HG02973 (cell line): ENCODE results near the gene RFC3.

Experiments used
- ATAC-seq: cut with Tn5 transposase; IDR thresholded peaks from one replicate; pipeline ENCODE4 v1.9.1; 2021; ENCODE audit warnings: moderate library complexity; ENCODE audit not compliant: unreplicated experiment

Gene RFC3

DNA sequence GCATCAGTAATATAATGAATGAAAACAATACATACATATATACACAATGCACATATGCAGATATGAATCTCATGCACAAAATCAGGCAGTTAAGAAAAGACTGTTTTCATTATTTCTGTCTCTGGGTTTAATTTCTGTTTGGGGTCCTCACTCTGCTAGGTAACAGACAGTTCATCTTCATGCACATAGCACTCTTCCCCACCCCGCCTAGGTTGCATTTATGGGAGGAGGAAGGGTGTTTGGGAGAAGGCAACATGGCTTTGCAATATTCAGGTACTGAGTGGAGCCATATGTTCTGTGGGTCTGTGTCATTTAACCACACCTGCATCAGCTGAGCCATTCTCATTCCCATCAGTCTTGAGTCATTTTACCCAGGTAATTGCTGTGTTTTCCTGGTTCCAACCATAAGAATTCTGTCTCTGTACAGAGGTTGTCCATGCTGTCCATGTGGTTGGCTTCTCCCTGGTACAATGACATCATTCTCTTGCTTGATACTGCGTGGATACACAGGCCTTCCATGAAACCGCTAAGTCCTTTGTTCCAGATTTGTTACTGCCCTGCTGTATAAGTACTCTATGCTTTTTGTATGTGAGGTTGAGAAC, 45.3 kb downstream of the RFC3 start:
- no peak for ATAC-seq

DNA sequence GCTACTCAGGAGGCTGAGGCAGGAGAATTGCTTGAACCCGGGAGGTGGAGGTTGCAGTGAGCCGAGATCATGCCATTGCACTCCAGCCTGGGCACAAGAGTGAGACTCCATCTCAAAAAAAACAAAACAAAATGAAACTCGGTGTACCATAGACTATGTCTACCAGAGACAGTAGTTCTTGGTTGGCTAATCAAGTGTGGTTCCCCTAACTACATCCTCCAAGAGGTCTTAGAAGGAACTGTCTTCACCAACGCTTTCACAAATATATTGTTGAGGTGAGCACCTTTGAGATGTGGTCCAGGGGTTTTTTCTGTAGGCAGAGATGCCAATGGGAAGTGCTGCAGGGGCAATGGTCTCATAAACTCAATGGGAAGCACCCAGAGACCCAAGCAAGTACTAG, 48.0 kb downstream of the RFC3 start:
- ATAC-seq = no peak

DNA sequence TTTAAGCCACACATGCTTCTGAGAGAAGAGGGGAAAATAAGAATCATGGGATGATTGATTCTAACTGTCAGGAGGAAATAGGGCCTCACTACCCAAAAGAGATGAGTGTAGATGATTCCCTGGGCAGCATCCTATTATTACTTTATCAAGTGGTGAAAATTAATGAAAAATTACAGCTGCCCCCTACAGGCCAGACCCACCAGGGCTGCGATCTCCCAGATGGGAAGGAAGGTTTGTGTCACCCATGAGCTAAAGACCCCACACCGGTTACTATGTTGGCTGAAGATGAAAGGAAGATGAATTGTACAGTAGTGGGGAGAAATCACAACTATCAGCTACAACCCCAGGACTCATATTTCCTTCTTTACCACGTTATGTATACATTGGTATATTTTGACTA, 49.5 kb downstream of the RFC3 start:
- no peak for ATAC-seq

DNA sequence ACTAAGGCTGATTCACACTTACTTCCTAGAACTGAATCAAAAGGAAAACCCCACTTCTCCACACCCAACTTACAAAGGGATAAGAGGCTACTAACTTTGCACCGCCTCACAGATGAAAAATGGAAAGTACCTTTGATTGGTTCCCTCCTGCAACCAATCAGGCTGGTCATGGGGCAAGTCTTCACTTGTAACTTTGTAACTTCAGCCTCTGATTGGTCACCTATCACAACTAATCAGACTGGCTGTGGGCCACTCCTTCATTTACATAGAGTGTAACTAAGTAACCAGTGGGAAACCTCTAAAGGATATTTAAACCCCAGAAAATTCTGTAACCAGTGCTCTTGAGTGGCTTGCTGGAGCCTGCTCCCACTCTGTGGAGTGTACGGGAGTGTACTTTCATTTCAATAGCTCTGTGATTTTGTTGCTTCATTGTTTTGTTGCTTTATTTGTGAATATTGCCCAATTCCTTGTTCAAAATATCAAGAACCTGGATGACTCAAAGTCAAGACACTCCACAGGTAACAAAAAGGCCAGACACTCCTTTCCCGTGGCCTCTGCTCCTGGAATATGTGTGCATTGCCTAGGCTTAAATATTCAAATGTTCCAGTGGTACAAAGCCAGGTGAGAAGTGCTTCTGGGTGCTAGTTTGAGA, 50.5 kb downstream of the RFC3 start:
- ATAC-seq = no peak

DNA sequence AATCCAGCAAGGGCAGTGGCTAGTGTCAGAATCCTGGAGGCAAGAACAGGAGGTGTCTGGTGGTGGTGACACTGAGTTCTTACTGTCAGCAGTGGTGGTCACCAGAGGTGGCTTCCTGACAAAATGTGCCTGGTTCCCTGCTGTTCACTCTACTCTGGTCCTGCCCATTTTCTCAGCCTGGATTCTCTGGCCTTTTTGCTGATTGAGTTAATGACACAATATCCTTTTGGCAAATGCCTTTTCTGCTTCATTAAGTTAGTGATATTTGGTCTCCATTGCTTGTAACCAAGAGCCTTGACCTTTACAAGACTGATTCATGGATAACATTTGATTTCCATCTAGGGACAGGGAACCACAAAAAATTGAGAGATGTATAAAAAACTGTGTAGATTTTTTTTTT, 51.1 kb downstream of the RFC3 start:
- ATAC-seq = no peak

DNA sequence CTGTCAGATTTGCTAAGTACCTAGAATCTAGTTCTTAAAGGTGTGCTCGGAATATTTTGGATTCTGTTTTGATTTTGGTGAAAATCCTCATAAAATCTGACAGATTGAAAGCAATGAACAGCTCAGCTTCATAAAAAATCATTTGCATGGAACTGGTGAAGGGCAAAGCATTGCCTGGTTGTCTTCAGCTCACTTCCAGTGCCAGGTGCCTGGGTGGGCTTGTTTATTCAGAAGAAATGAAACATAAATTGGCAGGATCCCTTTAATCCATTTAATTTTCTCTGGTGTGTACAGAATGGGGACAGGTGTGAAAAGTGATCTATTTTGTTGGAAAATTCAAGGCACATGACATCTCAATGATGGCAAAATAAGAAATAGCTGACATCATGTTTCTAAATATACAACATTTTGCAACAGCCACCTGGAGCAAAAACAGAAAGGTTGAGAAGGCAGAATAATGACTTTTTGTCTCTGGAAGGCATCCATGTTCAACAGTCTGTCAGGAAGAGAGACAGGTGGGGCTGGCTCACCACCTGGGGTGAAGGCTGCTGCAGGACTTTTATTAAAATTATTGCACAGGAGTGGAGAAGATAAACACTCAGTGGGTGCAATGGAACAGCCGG, 52.2 kb downstream of the RFC3 start:
- ATAC-seq = no peak

DNA sequence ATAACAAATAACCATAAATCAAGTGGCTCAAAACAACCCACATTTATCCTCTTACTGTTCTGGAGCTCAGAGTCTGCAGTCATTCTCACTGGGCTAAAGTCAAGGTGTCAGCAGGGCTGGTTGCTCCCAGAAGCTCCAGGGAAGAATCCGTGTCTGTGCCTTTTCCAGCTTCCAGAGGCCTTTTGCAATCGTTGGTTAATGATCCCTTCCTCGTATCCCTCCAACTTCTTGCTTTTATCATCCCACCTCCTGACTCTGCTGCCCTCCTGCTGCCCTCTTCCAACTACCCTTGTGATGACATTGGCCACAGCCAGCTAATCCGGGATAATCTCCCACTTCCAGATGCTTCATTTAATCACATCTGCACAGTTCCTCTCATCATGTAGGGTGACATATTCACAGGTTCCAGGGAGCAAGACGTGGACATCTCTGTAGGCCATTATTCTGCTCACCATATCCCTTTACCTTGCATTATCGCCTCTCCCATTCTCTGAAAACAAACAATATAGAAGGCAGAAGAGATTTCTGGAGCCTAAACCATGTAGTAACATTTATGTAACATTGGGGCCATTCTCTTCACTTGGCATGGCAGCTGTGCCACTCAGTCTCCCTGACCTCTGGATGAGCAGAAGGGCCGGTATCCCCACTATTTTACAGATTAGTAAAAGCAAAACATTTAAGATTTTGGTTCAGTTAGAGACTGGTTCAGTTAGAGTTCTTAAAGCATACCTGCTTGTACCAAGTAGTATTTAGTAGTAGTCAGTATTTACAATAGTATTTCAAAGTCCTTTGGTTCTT, 53.5 kb downstream of the RFC3 start:
- no peak for ATAC-seq

DNA sequence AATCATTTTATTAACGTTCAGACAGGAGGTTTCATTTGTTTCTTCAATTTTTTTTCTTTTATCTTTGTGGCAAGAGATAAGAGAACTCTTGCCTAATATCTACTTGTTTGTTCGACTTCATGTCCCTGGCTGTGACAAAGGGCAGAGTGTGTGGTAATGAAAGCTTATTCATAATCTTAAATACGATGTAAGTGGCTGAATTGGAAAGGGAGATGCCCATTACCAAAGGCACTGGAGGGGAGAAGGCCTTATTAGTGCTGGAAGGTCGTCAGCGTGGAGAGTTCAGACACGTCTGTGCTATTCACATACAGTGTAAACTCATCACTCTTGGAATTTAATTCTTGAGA, 54.0 kb downstream of the RFC3 start:
- no peak for ATAC-seq

DNA sequence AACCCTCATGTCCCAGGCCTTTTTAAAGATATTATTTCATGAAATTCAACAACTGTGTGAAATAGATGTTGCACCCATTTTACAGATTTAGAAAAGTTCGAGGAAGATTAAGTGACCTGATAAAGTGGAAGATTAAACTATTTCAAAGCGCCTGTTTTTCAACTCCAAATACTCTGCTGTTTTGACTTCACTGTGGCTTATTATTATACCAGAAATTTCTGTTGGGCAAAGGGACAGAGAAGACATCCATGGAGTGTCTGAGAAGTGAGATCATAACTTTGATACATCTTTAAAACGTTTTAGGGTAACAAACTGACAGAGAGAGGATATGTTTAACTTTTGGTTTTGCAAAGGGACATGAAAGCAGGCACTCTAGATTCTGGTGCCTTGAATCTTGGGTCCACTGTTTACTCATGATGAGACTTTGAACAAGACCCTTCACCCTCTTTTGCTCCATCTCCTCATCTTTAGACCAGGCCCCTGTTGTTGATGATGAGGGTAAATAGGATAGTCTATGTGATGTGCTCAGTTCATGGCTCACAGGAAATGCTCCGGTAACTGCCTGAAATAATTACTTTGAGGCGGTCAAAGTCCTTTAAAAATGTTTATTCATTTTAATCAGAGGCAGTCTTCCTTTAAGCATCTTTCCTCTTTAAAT, 55.4 kb downstream of the RFC3 start:
- ATAC-seq = no peak

DNA sequence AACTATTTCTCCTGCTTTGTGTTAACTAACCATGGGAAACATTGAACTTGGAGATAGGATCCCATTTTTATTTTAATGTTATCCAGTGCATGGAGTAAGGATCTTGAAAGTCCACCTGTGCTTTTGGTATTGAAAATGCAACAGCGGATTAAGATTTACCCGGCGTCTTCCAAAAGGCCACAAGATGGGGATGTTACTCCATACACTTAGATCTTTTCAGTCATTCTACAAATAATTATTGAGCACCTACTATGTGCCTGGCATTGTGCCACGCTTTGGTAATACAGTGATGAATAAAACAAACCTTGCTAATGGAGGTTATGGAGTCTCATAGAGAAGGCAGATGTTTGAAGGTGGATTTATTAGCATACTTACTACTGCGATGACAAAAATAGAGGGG, 56.9 kb downstream of the RFC3 start:
- ATAC-seq = no peak

DNA sequence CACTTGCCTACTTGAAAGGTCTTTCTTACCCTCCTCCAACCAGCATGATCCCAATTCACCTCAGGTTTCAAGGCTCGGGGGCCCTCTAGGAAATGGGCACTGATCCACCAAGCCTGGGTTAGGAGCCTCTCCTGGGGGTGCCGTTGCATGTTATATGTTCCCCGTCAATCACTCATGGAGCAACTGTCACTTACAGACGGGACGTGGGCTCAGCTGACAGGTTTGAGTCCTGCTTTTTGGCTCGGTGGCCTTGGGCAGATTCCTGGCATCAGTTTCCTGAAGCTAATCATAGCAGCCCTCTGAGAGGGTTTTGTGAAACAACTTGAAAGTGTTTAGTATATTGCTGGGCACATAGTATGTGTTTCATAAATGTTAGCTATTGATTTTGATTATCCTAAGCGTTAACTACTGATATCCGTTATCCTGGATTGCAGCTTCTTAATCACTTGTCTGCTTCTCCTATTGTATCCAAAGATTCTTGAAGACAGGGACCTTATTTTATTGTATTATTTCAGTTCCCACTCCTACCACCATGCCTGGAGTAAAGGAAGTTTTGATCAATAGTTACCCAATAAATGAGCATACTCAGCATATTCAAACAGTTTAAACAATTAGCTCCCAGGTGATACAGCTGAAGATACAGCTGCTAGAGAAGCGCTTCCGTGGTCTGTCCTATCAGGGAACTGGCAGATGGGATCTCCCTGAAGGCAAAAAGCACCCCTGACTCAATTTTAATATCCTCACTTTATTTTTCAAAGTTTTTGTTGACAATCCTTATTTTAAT, 57.9 kb downstream of the RFC3 start:
- no peak for ATAC-seq

DNA sequence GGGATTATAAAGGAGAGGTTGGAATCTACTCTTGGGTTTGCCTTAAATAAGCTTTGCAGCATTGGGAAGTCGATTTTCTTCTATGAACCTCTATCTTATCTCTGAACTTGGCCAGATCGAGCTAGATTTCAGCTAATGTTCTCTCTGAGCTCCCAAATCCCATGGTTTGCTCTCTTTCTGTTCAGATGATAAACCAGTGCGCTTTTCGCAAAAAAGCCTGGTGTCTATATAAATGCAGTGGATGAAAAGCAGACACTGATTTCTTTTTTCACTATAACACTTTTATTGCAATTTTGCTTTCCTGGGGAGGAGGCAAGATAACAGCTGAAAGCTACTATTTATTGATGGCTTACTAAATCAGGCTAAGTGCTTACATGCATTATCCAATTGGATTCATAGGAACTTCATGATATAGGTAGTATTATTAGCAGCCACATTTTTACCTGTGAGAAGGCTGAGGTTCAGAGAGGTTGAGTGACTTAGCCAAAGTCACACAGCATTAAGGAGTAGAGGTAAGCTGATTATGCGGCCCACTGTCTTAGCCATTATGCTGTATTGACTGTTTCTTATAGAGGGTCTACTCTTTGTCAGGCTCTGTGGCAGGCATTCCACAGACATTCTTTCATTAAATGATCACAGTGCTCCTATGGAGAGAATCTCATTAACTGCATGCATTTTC, 58.9 kb downstream of the RFC3 start:
- ATAC-seq = no peak

DNA sequence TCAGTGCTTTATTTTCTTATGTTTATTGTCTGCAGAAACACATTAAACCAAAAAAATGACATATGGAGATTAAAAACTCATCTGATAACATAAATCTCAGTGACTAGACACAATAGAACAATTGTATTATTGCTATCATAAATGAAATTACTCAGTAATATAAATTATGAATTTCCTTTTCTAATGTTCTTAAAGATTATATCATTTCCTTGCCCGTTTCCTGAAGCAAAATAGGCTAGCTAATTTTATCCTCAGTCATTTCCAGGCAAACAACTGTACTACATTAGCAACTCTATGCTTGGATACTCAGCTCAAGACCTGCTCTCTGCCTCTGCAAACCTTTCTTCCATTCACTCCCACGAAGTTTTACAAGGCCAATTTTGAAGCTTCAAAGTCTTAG, 61.2 kb downstream of the RFC3 start:
- ATAC-seq = no peak

DNA sequence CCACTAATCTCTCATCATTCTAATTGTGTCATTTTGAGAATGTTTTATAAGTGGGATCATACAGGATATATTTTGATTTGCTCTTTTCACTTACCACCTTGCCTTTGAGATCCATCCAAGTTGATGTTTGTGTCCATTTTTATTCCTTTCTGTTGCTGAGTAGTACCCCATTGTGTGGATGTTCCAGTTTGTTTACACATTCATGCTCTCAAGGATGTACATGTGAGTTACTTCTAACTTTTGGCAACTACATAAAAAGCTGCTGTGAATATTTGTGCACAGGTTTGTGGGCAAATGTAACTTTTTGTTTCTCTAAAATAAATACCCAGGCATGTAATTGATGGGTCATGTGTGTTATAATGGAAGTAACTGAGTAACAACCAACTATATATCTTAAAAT, 64.9 kb downstream of the RFC3 start:
- no peak for ATAC-seq

DNA sequence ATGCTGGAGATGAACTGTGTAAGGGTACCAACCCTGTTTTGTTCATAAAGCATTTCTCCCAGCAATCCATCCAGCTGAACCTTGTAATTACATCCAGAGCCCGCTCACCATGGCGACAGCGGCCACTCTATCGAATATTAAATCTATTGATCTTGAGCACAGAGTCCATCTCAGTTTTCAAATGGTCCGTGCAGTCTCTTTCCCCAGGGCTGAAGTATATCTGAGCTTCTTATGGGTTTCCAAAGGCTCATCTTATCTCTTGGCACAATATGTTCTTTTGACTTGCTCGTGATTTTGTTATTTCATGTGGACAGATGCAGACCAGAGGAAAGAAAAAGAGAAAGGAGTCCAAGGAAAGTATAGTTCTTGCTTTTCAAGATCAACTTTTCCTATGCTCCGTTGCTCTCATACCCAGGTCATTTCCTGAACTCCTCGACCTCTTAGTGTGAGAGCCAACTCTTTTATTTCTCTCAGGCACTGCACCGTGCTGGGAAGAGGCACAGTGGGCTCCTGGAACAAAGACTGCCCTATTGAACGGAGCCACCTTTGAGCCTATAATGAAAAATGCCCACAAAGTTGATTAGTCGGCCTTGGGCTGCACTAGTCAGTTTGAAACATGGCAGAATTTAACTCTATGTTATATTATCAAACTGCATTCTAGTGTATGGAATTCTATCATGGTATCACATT, 66.7 kb downstream of the RFC3 start:
- no peak for ATAC-seq
